Smooth muscle cell (in vitro differentiated cells): Measurements from ENCODE around the gene ALKBH1. TPM values are rescaled to one million over a fixed set of nuclear protein-coding genes. Genes with fewer than 3 reads are reported as not detected.
"Not testable (repeated sequence)": the region's sequence is repeated elsewhere in the genome, so short reads cannot be mapped to it uniquely, and the experiment has no call there.

Experiments
- DNase-seq: peaks from one replicate; lab custom pipeline; 2025; ENCODE audit not compliant: unreplicated experiment; lab: John Stamatoyannopoulos, UW
- H2AFZ ChIP-seq: fragments of 200-600 bp; sonication (generic); 2 replicates; pipeline ENCODE4 v1.6.0; 2016; ENCODE audit warnings: antibody characterized with exemption, low read depth, mild to moderate bottlenecking
- H3F3A ChIP-seq: fragments of 200-600 bp; sonication (generic); 2 replicates; pipeline ENCODE4 v1.6.0; 2017; ENCODE audit warnings: antibody characterized with exemption, low read depth
- H3K27ac ChIP-seq: fragments of 200-600 bp; sonication (generic); 2 replicates; pipeline ENCODE4 v1.5.1; 2016; ENCODE audit warnings: low read depth, mild to moderate bottlenecking
- H3K27me3 ChIP-seq: fragments of 200-600 bp; sonication (generic); 2 replicates; pipeline ENCODE4 v1.6.1; 2016; ENCODE audit warnings: low read depth, mild to moderate bottlenecking
- H3K36me3 ChIP-seq: fragments of 200-600 bp; sonication (generic); 2 replicates; pipeline ENCODE4 v1.5.1; 2016; ENCODE audit warnings: low read depth
- H3K4me1 ChIP-seq: fragments of 200-600 bp; sonication (generic); 2 replicates; pipeline ENCODE4 v1.5.1; 2016; ENCODE audit warnings: low read depth
- H3K4me2 ChIP-seq: fragments of 200-600 bp; sonication (generic); 2 replicates; pipeline ENCODE4 v1.6.0; 2016; ENCODE audit warnings: mild to moderate bottlenecking
- H3K4me3 ChIP-seq: fragments of 200-600 bp; sonication (generic); 2 replicates; pipeline ENCODE4 v1.5.1; 2016; ENCODE audit warnings: mild to moderate bottlenecking
- H3K79me2 ChIP-seq: fragments of 200-600 bp; sonication (generic); 2 replicates; pipeline ENCODE4 v1.6.0; 2016; ENCODE audit warnings: low read depth, mild to moderate bottlenecking
- H3K9ac ChIP-seq: fragments of 200-600 bp; sonication (generic); 2 replicates; pipeline ENCODE4 v1.6.0; 2016; ENCODE audit warnings: low read depth
- H3K9me3 ChIP-seq: fragments of 200-600 bp; sonication (generic); replicated peaks from 2 replicates; pipeline ENCODE4 v1.5.1; 2016; ENCODE audit warnings: low read depth
- H4K20me1 ChIP-seq: fragments of 200-600 bp; sonication (generic); 2 replicates; pipeline ENCODE4 v1.6.0; 2016; ENCODE audit warnings: low read depth
- WGBS: methylation state at CpG from one replicate; pipeline ENCODE4 v1.1.7; 2016; ENCODE audit warnings: low lambda C conversion rate; 5-methylcytosine and 5-hydroxymethylcytosine counted together
- polyA plus RNA-seq: library from polyadenylated mRNA; unstranded; fragments of >200 nt; fragmentation: Nextera tagmentation; extraction: Ambion mirVana; gene quantifications from 2 replicates; pipeline ENCODE4 v1.2.1, GENCODE V29; 2016
- total RNA-seq: library from RNA; depleted of rRNA; stranded (reverse); fragments of >200 nt; gene quantifications from 2 replicates; pipeline ENCODE4 v1.2.3, GENCODE V29; 2014
- TF ChIP-seq, protein P1 (sequence below): fragments of 200-600 bp; sonication (generic); IDR thresholded peaks from 2 replicates; pipeline ENCODE4 v1.5.1; 2017; ENCODE audit warnings: borderline replicate concordance, mild to moderate bottlenecking, antibody characterized with exemption; ENCODE audit not compliant: insufficient read depth, poor library complexity, severe bottlenecking

Gene ALKBH1, protein sequence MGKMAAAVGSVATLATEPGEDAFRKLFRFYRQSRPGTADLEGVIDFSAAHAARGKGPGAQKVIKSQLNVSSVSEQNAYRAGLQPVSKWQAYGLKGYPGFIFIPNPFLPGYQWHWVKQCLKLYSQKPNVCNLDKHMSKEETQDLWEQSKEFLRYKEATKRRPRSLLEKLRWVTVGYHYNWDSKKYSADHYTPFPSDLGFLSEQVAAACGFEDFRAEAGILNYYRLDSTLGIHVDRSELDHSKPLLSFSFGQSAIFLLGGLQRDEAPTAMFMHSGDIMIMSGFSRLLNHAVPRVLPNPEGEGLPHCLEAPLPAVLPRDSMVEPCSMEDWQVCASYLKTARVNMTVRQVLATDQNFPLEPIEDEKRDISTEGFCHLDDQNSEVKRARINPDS
- total RNA-seq (15.0 and 18.7 TPM in 2 replicates), polyA plus RNA-seq (11.3 and 12.9 TPM in 2 replicates)

DNA sequence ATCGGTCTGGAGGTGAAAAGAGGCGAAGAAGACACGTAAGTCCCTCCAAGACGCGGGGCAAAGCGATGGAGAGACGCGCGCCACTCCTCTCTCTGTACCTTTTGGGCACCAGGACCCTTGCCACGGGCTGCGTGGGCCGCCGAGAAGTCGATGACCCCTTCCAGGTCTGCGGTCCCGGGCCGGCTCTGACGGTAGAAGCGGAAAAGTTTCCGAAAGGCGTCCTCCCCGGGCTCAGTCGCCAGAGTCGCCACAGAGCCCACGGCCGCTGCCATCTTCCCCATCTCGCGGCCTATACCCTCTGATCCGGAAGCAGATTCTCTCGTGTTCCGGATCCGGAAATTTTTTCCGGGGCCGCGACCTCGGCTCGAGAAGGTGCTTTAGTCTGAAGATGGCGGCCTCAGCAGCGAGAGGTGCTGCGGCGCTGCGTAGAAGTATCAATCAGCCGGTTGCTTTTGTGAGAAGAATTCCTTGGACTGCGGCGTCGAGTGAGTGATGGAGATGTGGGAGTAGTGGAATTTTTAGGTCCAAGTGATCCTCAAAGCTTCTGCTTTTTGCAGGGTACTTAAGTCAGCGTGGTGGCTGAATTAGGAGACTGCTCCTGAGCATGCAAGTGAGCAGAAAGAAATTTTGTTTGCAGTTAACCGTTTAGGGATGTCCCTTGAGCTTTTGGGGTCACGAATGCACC is at the start of gene ALKBH1, which contains the start of gene SLIRP:
TSS of gene ALKBH1 (minus strand) at position 300 of the 685 bp plus-strand sequence. CDS start at position 281, 19 bp downstream.
TSS of gene SLIRP (plus strand) at position 380 of the 685 bp plus-strand sequence. CDS start at position 389, 9 bp downstream.
- Histone ChIP-seq H3K27ac (peak within 1 kb of the TSS; percentile 46), H3K4me2 (peak within 1 kb of the TSS; percentile 99), H3K36me3 (no peaks in the 10 kb centered on the region), H3K27me3 (no peaks in the 10 kb centered on the region), H2AFZ (peak within 1 kb of the TSS; percentile 88), H3K9ac (peak within 1 kb of the TSS; percentile 68), H3K4me1 (peaks cover 25% of the 10 kb centered on the region), H4K20me1 (peaks cover 9% of the 10 kb centered on the region), H3K79me2 (peaks cover 68% of the 10 kb centered on the region), H3K4me3 (peak within 1 kb of the TSS; percentile 86), H3F3A (no peaks in the 10 kb centered on the region), H3K9me3 (no peaks in the 10 kb centered on the region)
- under 1% methylated on average over 49 of the region's 49 CpGs for WGBS
- TF ChIP-seq, protein P1, sequence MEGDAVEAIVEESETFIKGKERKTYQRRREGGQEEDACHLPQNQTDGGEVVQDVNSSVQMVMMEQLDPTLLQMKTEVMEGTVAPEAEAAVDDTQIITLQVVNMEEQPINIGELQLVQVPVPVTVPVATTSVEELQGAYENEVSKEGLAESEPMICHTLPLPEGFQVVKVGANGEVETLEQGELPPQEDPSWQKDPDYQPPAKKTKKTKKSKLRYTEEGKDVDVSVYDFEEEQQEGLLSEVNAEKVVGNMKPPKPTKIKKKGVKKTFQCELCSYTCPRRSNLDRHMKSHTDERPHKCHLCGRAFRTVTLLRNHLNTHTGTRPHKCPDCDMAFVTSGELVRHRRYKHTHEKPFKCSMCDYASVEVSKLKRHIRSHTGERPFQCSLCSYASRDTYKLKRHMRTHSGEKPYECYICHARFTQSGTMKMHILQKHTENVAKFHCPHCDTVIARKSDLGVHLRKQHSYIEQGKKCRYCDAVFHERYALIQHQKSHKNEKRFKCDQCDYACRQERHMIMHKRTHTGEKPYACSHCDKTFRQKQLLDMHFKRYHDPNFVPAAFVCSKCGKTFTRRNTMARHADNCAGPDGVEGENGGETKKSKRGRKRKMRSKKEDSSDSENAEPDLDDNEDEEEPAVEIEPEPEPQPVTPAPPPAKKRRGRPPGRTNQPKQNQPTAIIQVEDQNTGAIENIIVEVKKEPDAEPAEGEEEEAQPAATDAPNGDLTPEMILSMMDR = no peak
- DNase-seq = peak; percentile 27

DNA sequence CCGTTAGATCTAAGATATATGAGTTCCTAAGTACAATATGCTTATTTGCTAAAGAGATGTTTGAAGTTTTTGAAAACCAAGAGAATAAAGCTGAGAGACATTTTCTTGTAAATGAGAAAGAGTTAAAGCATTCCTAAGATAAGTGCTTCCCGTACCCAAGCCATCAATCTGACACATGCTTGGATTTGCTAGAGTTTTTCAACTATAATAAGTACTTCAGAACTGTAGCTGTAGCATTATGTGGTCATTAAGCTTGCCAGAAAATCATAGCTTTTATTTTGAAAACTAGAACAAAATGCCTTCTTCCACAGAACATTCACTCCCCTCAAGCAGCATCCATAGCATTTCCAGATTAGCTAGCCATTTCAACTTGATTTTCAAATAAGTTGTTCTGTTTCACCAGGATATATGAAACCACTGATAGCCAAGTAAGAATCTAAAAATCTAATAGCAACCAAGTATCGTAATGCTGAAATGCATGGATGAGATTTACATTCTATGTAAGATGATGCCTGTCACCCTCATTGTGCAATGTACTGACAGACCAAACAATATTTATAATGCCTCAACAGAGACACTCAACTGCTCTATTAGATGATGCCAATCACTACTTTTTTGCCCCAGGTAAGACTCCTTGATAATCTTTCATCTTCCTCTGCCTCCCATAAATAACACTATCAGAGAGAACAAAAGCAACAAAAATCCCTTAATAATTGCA is 45.1 kb upstream of the ALKBH1 start:
- TF ChIP-seq, protein P1 = no peak
- H3K4me2 ChIP-seq = no peak overlapping the region
- no peak overlapping the region for H3K4me3 ChIP-seq
- no peaks in the 10 kb centered on the region for H3K4me1 ChIP-seq
- peaks cover 38% of the 10 kb centered on the region for H3K79me2 ChIP-seq
- H3K27me3 ChIP-seq = no peaks in the 10 kb centered on the region
- H3K9me3 ChIP-seq = no peaks in the 10 kb centered on the region
- peaks cover 64% of the 10 kb centered on the region for H4K20me1 ChIP-seq
- DNase-seq = no peak
- H3K36me3 ChIP-seq = peaks cover 24% of the 10 kb centered on the region
- 73% methylated on average over 3 of the region's 3 CpGs for WGBS
- H3K27ac ChIP-seq = no peak overlapping the region
- H2AFZ ChIP-seq = no peak overlapping the region
- H3F3A ChIP-seq = no peaks in the 10 kb centered on the region
- H3K9ac ChIP-seq = no peak overlapping the region

DNA sequence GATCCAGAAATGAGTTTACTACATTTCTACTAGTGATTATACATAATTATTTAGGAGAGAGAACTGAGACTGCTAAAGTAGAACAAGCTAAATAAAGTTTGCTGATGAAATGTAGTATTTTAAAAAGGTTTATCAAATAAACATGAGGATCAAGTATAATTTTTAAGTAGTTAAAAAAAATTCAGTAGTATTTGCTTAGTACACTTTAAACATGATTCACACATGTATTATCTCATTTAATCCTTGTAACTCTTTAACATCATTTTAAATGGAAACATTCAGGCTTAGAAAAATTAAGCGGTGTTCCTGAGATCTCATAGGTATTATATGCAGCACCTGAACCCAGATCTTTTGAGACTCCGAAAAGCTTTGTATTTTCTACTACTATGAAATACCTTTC is 44.4 kb upstream of the ALKBH1 start:
- 100% methylated on average over 2 of the region's 2 CpGs for whole genome bisulfite sequencing
- Histone ChIP-seq H4K20me1 (peaks cover 59% of the 10 kb centered on the region), H3K27me3 (no peaks in the 10 kb centered on the region), H3K9ac (no peak overlapping the region), H3K4me2 (no peak overlapping the region), H3K79me2 (peaks cover 33% of the 10 kb centered on the region), H3K36me3 (peaks cover 24% of the 10 kb centered on the region), H3K9me3 (no peaks in the 10 kb centered on the region), H3F3A (no peaks in the 10 kb centered on the region), H3K4me3 (no peak overlapping the region), H3K4me1 (no peaks in the 10 kb centered on the region), H3K27ac (no peak overlapping the region), H2AFZ (no peak overlapping the region)
- TF ChIP-seq, protein P1 = no peak
- DNase-seq = no peak

DNA sequence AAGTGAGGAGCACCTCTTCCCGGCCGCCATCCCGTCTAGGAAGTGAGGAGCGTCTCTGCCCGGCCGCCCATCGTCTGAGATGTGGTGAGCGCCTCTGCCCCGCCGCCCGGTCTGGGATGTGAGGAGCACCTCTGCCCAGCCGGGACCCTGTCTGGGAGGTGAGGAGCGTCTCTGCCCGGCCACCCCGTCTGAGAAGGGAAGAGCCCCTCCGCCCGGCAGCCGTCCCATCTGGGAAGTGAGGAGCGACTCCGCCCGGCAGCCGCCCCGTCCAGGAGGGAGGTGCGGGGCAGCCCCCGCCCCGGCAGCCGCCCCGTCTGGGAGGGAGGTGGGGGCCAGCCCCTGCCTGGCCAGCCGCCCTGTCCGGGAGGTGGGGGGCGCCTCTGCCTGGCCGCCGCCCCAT is 39.6 kb upstream of the ALKBH1 start:
- H3K79me2 ChIP-seq = peaks cover 16% of the 10 kb centered on the region
- not testable (repeated sequence) for H3K9ac ChIP-seq, H3K9me3 ChIP-seq, H3K4me1 ChIP-seq, DNase-seq, H3K4me3 ChIP-seq, H3F3A ChIP-seq, H3K27ac ChIP-seq, H3K27me3 ChIP-seq, H2AFZ ChIP-seq, H3K4me2 ChIP-seq
- H3K36me3 ChIP-seq = peaks cover 28% of the 10 kb centered on the region
- H4K20me1 ChIP-seq = peaks cover 52% of the 10 kb centered on the region
- WGBS = 97% methylated on average over 13 of the region's 33 CpGs
